Transverse colon (tissue), 3 donors: ENCODE measurements around the gene TNS1.

Experiments
- POLR2A ChIP-seq: fragments of 450-650 bp; IDR thresholded peaks from one replicate; pipeline ENCODE4 v1.6.1; 2016; ENCODE audit warnings: antibody characterized with exemption, mild to moderate bottlenecking, moderate library complexity
- TF ChIP-seq, protein P1 (sequence below), 5 experiments: fragments of 200-600 bp in 3 of 5; fragments of 450-650 bp in 2 of 5; sonication (generic) in 3 of 5; IDR thresholded peaks; 1 replicate in 2 of 5; 2 replicates in 3 of 5; pipeline ENCODE4 v1.5.1; 2016 to 2017; ENCODE audit warnings: antibody characterized with exemption in 5 of 5, inconsistent platforms in 3 of 5, mild to moderate bottlenecking in 2 of 5, moderate library complexity in 1 of 5

DNA sequence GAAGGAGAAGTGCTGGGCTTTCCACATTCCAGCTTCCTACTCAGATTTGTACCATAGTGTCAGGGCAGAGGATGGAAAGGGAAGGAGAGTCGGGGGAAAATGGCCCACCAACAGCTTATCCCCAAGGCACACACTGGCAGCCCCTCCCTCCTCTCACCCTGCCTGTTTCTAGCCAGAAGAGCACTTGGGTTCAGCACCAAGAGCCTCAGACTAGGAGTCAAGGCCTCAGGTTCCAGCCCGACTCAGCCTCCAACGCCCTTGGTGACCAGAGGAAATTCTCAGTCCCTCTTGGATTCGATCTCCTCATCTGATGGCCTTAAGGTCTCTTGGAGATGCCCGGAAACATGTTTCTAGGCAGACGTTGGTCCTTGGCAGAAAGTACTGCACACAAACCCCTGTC lies 53.9 kb downstream of the TNS1 start:
- TF ChIP-seq, protein P1, sequence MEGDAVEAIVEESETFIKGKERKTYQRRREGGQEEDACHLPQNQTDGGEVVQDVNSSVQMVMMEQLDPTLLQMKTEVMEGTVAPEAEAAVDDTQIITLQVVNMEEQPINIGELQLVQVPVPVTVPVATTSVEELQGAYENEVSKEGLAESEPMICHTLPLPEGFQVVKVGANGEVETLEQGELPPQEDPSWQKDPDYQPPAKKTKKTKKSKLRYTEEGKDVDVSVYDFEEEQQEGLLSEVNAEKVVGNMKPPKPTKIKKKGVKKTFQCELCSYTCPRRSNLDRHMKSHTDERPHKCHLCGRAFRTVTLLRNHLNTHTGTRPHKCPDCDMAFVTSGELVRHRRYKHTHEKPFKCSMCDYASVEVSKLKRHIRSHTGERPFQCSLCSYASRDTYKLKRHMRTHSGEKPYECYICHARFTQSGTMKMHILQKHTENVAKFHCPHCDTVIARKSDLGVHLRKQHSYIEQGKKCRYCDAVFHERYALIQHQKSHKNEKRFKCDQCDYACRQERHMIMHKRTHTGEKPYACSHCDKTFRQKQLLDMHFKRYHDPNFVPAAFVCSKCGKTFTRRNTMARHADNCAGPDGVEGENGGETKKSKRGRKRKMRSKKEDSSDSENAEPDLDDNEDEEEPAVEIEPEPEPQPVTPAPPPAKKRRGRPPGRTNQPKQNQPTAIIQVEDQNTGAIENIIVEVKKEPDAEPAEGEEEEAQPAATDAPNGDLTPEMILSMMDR (IDR thresholded peaks at IDR 0.05), result no peak
- no peak for TF ChIP-seq POLR2A
